NCI-H2029 (cell line): Measurements from ENCODE around the gene TSPY4.
"Not testable (repeated sequence)": the region's sequence is repeated elsewhere in the genome, so short reads cannot be mapped to it uniquely, and the experiment has no call there.

Experiments used
- DNase-seq: peaks from one replicate; lab custom pipeline; 2025; lab: John Stamatoyannopoulos, UW

The TSPY4 gene

GRCh38 chrY:9337164-9337563 is at the start of gene TSPY4:
Gene TSPY4, plus strand, starts transcription at chrY:9337464. Its CDS starts 46 bp downstream, at chrY:9337510.
- DNase-seq = not testable (repeated sequence)

- no peak for DNase-seq
These were observed 16.3 kb upstream of the TSPY4 start for GRCh38 chrY:9320996-9321395.

- not testable (repeated sequence) for DNase-seq
These were observed 20.2 kb downstream of the TSPY4 start, which contains the start of gene TSPY8 for GRCh38 chrY:9357497-9357896. Gene TSPY8, plus strand, starts transcription at chrY:9357797. Its CDS starts 46 bp downstream, at chrY:9357843.
